GM23338 (cell line): ENCODE results near the gene APCS. TPM values are rescaled to one million over a fixed set of nuclear protein-coding genes. Genes with fewer than 3 reads are reported as not detected.

Experiments
- ATAC-seq: fragments of 200-7000 bp; cut with Tn5 transposase; 3 replicates; pipeline ENCODE4 v1.9.1; 2020
- DNase-seq: peaks from one replicate; pipeline ENCODE4 v3.0.0-alpha.2; 2015; ENCODE audit warnings: low spot score
- H2AFZ ChIP-seq: fragments of 200-600 bp; sonication (generic); 2 replicates; pipeline ENCODE4 v1.8.0; 2016; ENCODE audit warnings: antibody characterized with exemption, mild to moderate bottlenecking, moderate library complexity
- H3F3A ChIP-seq: fragments of 200-600 bp; sonication (generic); replicated peaks from 2 replicates; pipeline ENCODE4 v1.8.0; 2017; ENCODE audit warnings: antibody characterized with exemption, mixed run types, low read depth
- H3K27ac ChIP-seq: fragments of 200-600 bp; sonication (generic); 2 replicates; pipeline ENCODE4 v1.6.1; 2016; ENCODE audit warnings: low read depth
- H3K27me3 ChIP-seq: fragments of 200-600 bp; sonication (generic); 2 replicates; pipeline ENCODE4 v1.8.0; 2016; ENCODE audit warnings: mild to moderate bottlenecking, mixed run types, moderate library complexity; ENCODE audit not compliant: insufficient read depth
- H3K36me3 ChIP-seq: fragments of 200-600 bp; sonication (generic); 2 replicates; pipeline ENCODE4 v1.8.0; 2016; ENCODE audit warnings: mild to moderate bottlenecking; ENCODE audit not compliant: insufficient read depth
- H3K4me1 ChIP-seq: fragments of 200-600 bp; sonication (generic); 2 replicates; pipeline ENCODE4 v1.8.0; 2016; ENCODE audit warnings: mild to moderate bottlenecking, moderate library complexity; ENCODE audit not compliant: insufficient read depth
- H3K4me2 ChIP-seq: fragments of 200-600 bp; sonication (generic); 2 replicates; pipeline ENCODE4 v1.7.1; 2017; ENCODE audit warnings: mixed run types
- H3K4me3 ChIP-seq: fragments of 200-600 bp; sonication (generic); 2 replicates; pipeline ENCODE4 v1.6.1; 2016; ENCODE audit warnings: mixed run types
- H3K79me2 ChIP-seq: fragments of 200-600 bp; sonication (generic); replicated peaks from 2 replicates; pipeline ENCODE4 v1.8.0; 2017; ENCODE audit warnings: mild to moderate bottlenecking; ENCODE audit not compliant: insufficient read depth
- H3K9me2 ChIP-seq: fragments of 200-600 bp; sonication (generic); 2 replicates; pipeline ENCODE4 v1.8.0; 2017; ENCODE audit not compliant: insufficient read depth
- H4K20me1 ChIP-seq: fragments of 200-600 bp; sonication (generic); replicated peaks from 2 replicates; pipeline ENCODE4 v1.8.0; 2017; ENCODE audit warnings: mild to moderate bottlenecking; ENCODE audit not compliant: insufficient read depth
- H3K27ac Mint-ChIP-seq: 2 replicates; pipeline ENCODE4 v1.8.0; 2020; ENCODE audit warnings: inconsistent platforms, mild to moderate bottlenecking, moderate library complexity, mixed read lengths
- H3K27me3 Mint-ChIP-seq: 3 replicates; pipeline ENCODE4 v1.8.0; 2022; ENCODE audit warnings: low read depth, mild to moderate bottlenecking, moderate library complexity, mixed read lengths, inconsistent platforms; ENCODE audit not compliant: insufficient read depth, poor library complexity
- H3K36me3 Mint-ChIP-seq: 3 replicates; pipeline ENCODE4 v1.8.0; 2021; ENCODE audit warnings: low read depth, mild to moderate bottlenecking, inconsistent platforms, moderate library complexity, mixed read lengths
- H3K4me1 Mint-ChIP-seq: 3 replicates; pipeline ENCODE4 v1.8.0; 2020; ENCODE audit warnings: mild to moderate bottlenecking, inconsistent platforms, mixed read lengths
- H3K4me3 Mint-ChIP-seq: 3 replicates; pipeline ENCODE4 v1.8.0; 2021; ENCODE audit warnings: moderate library complexity, mild to moderate bottlenecking, inconsistent platforms, mixed read lengths
- H3K9me3 Mint-ChIP-seq: 3 replicates; pipeline ENCODE4 v1.8.0; 2020; ENCODE audit warnings: moderate library complexity, mild to moderate bottlenecking, inconsistent platforms, mixed read lengths
- CREB1 ChIP-seq: fragments of 250-450 bp; sonication (Bioruptor Pico); IDR thresholded peaks from 2 replicates; pipeline ENCODE4 v1.5.0; 2020; ENCODE audit warnings: low read depth, mild to moderate bottlenecking, moderate library complexity
- ETS1 ChIP-seq: IDR thresholded peaks from 2 replicates; pipeline ENCODE4 v1.6.1; 2016; ENCODE audit warnings: antibody characterized with exemption
- EZH2 ChIP-seq: fragments of 200-600 bp; sonication (generic); IDR thresholded peaks from one replicate; pipeline ENCODE4 v1.8.0; 2017; ENCODE audit warnings: antibody characterized with exemption, mild to moderate bottlenecking, low read depth; ENCODE audit not compliant: unreplicated experiment
- EZH2phosphoT487 ChIP-seq: fragments of 200-600 bp; sonication (generic); IDR thresholded peaks from one replicate; pipeline ENCODE4 v1.8.1; 2018; ENCODE audit warnings: antibody characterized with exemption; ENCODE audit not compliant: unreplicated experiment
- JUNB ChIP-seq: IDR thresholded peaks from one replicate; pipeline ENCODE4 v1.6.1; 2016; ENCODE audit warnings: antibody characterized with exemption; ENCODE audit not compliant: unreplicated experiment
- NANOG ChIP-seq: IDR thresholded peaks from 2 replicates; pipeline ENCODE4 v1.6.1; 2016; ENCODE audit warnings: antibody characterized with exemption, borderline replicate concordance
- POLR2AphosphoS5 ChIP-seq: IDR thresholded peaks from 2 replicates; pipeline ENCODE4 v1.6.1; 2016; ENCODE audit warnings: antibody characterized with exemption, low read depth
- ZNF114 ChIP-seq: fragments of 250-450 bp; sonication (Bioruptor Pico); IDR thresholded peaks from 2 replicates; pipeline ENCODE4 v1.5.0; 2020; ENCODE audit warnings: mild to moderate bottlenecking, moderate library complexity
- ZNF462 ChIP-seq: fragments of 250-450 bp; sonication (Bioruptor Pico); IDR thresholded peaks from 2 replicates; pipeline ENCODE4 v1.5.0; 2020; ENCODE audit warnings: mild to moderate bottlenecking, moderate library complexity
- polyA plus RNA-seq: library from polyadenylated mRNA; unstranded; fragments of >200 nt; fragmentation: Nextera tagmentation; extraction: Ambion mirVana; gene quantifications from 2 replicates; pipeline ENCODE4 v1.2.1, GENCODE V29; 2016
- total RNA-seq: library from RNA; depleted of rRNA; stranded (reverse); fragments of >200 nt; shearing (Covaris generic); gene quantifications from 2 replicates; pipeline ENCODE4 v1.2.3, GENCODE V29; 2014

The APCS gene
- total and polyA plus RNA-seq, 2 experiments from 2014 or later, result not detected

GRCh38 chr1:159554261-159554660, 33.4 kb upstream of the APCS start (continued):
- TF ChIP-seq ZNF462 (CRISPR knock-in tag) (no peak), EZH2 (no peak), ZNF114 (CRISPR knock-in tag) (no peak), CREB1 (no peak)

GRCh38 chr1:159554696-159555095, 32.9 kb upstream of the APCS start:
- H3K4me2 ChIP-seq, result no peak overlapping the region
- no peak overlapping the region for H2AFZ ChIP-seq
- no peaks in the 10 kb centered on the region for H3F3A ChIP-seq
- H3K4me1 Mint-ChIP-seq, result no peaks in the 10 kb centered on the region; the same call in 2 of the 3 replicates
- no peaks in the 10 kb centered on the region for H3K36me3 Mint-ChIP-seq
- no peaks in the 10 kb centered on the region for H3K79me2 ChIP-seq
- H3K36me3 ChIP-seq, result no peaks in the 10 kb centered on the region
- ATAC-seq, result no peak
- no peak for DNase-seq
- no peaks in the 10 kb centered on the region for H3K27me3 Mint-ChIP-seq
- no peak overlapping the region for H3K4me3 ChIP-seq
- H3K27ac ChIP-seq, result no peak overlapping the region
- no peaks in the 10 kb centered on the region; the same call in 2 of the 3 replicates for H3K9me3 Mint-ChIP-seq
- H3K27ac Mint-ChIP-seq, result no peak overlapping the region
- H3K9me2 ChIP-seq, result 0 out of 2 replicates have a peak, but pooled peaks cover 3% of the 10 kb centered on the region
- H4K20me1 ChIP-seq, result no peaks in the 10 kb centered on the region
- H3K4me1 ChIP-seq, result no peaks in the 10 kb centered on the region
- H3K27me3 ChIP-seq, result no peaks in the 10 kb centered on the region
- no peak overlapping the region for H3K4me3 Mint-ChIP-seq
- no peak for TF ChIP-seq EZH2phosphoT487
- no peak for TF ChIP-seq JUNB
- no peak for TF ChIP-seq ETS1
- no peak for TF ChIP-seq EZH2
- TF ChIP-seq ZNF114 (CRISPR knock-in tag), result no peak
- TF ChIP-seq ZNF462 (CRISPR knock-in tag), result no peak
- TF ChIP-seq NANOG, result no peak
- no peak for TF ChIP-seq CREB1
- no peak for TF ChIP-seq POLR2AphosphoS5
